Measurements from ENCODE around the gene TGFBRAP1.
A peak's percentile ranks its signal among the peaks of the same experiment; 100 is the strongest.

TGFBRAP1 gene

DNA sequence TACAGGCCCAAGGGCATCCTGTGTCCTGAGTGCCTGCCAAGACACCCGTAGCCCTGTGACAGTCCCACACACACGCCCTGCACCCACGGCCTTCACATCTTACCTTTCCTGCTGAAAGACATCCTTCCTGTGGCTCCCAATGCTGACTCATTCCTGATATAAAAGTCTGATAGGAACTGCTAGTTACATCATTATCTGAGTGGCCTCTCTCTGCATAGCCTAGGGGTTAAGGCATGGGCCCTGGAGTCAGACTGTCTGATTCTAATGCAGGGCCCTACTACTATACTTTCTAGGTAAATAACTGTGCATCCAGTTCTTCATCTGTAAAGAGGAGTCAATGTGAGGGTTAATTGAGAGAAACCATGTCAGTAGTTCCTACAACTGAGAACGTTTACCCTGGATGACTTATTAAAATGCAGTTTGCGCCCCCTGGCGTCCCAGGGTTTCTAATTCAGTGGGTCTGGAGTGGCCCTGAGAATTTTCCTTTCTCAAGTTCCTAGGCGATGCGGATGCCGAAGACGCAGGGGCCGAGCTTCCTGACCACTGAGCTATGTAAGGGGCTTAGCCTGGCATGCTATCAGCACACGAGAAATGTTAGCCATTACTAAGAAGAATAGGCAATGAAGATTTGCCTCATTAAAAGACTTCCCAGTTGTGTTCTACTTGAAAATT, 94.0 kb downstream of the TGFBRAP1 start:
- DNase-seq = peak; percentile 63

DNA sequence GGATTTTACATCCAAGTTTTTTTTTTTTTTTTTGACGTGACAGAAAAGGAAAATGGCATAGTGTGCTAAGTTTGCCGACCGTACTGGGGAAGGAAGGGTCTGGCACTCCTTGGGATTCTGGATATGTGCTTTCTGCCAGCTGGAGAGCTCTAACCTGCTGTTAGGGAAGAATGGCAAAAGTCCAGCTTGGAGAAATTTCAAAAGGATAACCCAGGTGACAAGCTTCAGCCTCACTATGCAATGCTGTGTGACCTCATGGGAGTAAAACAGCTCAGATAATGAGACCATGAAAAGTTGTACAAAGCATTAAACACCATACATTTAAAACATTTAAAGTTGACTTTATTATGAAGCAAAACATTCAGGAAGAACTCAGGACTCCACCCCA, 98.3 kb downstream of the TGFBRAP1 start:
- no peak for DNase-seq

DNA sequence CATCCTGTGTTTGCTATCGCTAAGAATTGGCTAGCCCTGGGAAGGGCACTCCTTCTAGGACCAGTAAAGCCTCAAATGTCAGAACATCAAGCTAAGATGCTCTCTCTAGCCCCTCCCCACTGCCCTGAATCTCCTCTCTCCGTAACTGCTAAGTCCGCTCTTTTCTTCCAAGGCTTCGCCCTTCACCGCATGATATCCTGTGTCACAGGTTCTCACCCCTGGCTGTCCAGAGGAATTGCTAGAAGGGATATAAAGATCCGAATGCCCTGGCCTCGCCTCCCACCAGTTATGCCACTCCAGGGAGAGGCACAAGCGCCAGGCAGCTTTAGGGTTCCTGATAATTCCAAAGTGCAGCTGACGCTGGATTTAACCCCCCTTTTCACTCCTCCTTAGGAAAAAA, 105.1 kb downstream of the TGFBRAP1 start:
- DNase-seq = no peak

DNA sequence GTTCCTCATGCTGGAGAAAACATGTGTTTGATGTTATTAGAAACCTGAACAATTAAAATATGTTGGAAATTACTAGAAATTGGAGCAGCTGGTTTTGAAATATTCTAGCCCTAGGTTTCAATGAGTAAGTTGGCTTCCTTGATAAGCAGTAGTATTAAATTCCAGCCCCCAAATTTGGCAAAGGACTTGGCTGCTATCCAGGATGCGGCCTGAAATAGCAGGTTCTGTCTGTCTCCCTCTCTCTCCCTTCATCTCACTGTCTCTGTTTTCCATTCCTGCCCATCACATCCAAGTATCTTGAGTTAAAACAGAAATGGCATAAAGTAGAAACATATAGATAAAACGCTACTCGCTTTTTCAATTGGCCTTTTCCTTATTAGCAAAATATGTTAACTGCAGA, 108.9 kb downstream of the TGFBRAP1 start:
- no peak for DNase-seq

DNA sequence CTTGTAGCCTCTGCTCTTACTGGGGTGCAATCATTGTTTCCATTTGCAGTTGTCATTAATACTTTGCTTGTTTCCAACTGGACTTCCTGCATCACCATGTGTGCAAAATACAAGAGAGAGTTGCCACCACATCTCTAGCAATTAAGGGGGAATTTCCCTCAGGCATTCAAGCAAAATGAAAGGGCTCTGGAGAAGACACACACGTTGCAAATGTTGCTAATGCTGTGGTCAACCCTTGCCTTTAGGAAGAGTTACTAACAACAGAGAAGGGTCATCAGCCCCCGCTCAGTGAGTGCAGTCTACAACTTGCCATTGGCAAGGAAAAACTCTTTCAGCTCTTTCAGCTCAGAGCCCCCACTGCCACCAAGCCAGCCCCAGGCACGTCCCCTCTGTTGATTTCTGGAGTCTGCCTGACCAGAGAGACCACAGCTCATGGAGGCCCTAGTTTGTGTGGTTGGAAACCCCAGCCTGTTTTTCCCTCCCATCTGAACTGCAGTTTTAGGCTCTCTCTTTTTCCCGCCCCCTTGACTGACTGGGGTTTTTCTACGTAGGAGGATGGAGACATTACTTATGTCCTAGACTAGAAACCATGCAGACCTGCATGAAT, 113.8 kb downstream of the TGFBRAP1 start:
- DNase-seq = no peak

Measured in CD4-positive, alpha-beta T cell treated with Interleukin-6 for 4 hours (primary cell).